ENCODE results near the gene TMC3.
"Not testable (repeated sequence)": the region's sequence is repeated elsewhere in the genome, so short reads cannot be mapped to it uniquely, and the experiment has no call there.

Gene TMC3

GRCh38 chr15:81373775-81374395, at the start of gene TMC3:
Gene TMC3, minus strand, starts transcription at chr15:81374213. Its CDS starts 136 bp downstream, at chr15:81374077.
- no peak for DNase-seq (ENCODE audit: low spot score)

GRCh38 chr15:81421461-81421860, 47.4 kb upstream of the TMC3 start:
- no peak for DNase-seq (ENCODE audit: low spot score)

- DNase-seq (ENCODE audit: low spot score), result peak; percentile 36
These were observed 45.4 kb upstream of the TMC3 start for GRCh38 chr15:81419332-81419943.

- no peak for DNase-seq (ENCODE audit: low spot score)
These were observed 44.9 kb upstream of the TMC3 start for GRCh38 chr15:81418891-81419290.

GRCh38 chr15:81418444-81418843, 44.4 kb upstream of the TMC3 start:
- DNase-seq (ENCODE audit: low spot score), result no peak

GRCh38 chr15:81414274-81414968, 40.4 kb upstream of the TMC3 start:
- DNase-seq (ENCODE audit: low spot score), result not testable (repeated sequence)

- no peak for DNase-seq (ENCODE audit: low spot score)
These were observed 39.8 kb upstream of the TMC3 start for GRCh38 chr15:81413851-81414250.

- DNase-seq (ENCODE audit: low spot score), result no peak
These were observed 38.1 kb upstream of the TMC3 start for GRCh38 chr15:81411969-81412633.

GRCh38 chr15:81411051-81411450, 37.0 kb upstream of the TMC3 start:
- no peak for DNase-seq (ENCODE audit: low spot score)

- DNase-seq (ENCODE audit: low spot score), result peak; percentile 67
These were observed 36.3 kb upstream of the TMC3 start for GRCh38 chr15:81410318-81410753.

GRCh38 chr15:81407718-81408117, 33.7 kb upstream of the TMC3 start:
- DNase-seq (ENCODE audit: low spot score), result no peak

- no peak for DNase-seq (ENCODE audit: low spot score)
These were observed 33.2 kb upstream of the TMC3 start for GRCh38 chr15:81407176-81407575.

- peak; percentile 51 for DNase-seq (ENCODE audit: low spot score)
These were observed 26.7 kb upstream of the TMC3 start for GRCh38 chr15:81400640-81401236.

- no peak for DNase-seq (ENCODE audit: low spot score)
These were observed 25.0 kb upstream of the TMC3 start for GRCh38 chr15:81398910-81399551.

GRCh38 chr15:81398456-81398855, 24.4 kb upstream of the TMC3 start:
- DNase-seq (ENCODE audit: low spot score), result no peak

- DNase-seq (ENCODE audit: low spot score), result no peak
These were observed 20.6 kb upstream of the TMC3 start for GRCh38 chr15:81394603-81395002.

- no peak for DNase-seq (ENCODE audit: low spot score)
These were observed 17.6 kb upstream of the TMC3 start for GRCh38 chr15:81391657-81392056.

- DNase-seq (ENCODE audit: low spot score), result no peak
These were observed 14.4 kb upstream of the TMC3 start for GRCh38 chr15:81388436-81388770.

- DNase-seq (ENCODE audit: low spot score), result no peak
These were observed 13.8 kb upstream of the TMC3 start for GRCh38 chr15:81387621-81388435.

GRCh38 chr15:81386947-81387346, 12.9 kb upstream of the TMC3 start:
- no peak for DNase-seq (ENCODE audit: low spot score)

GRCh38 chr15:81385721-81386076, 11.7 kb upstream of the TMC3 start:
- no peak for DNase-seq (ENCODE audit: low spot score)
